Lung (tissue), 12 donors: Measurements from ENCODE around the gene OR10G3. TPM values are rescaled to one million over a fixed set of nuclear protein-coding genes. Genes with fewer than 3 reads are reported as not detected.
"Not testable (repeated sequence)": the region's sequence is repeated elsewhere in the genome, so short reads cannot be mapped to it uniquely, and the experiment has no call there.

Source experiments
- ATAC-seq: fragments of 200-7000 bp; cut with Tn5 transposase; one replicate; pipeline ENCODE4 v1.9.1; 2020; ENCODE audit warnings: moderate number of reproducible peaks; ENCODE audit not compliant: insufficient read depth, low FRiP score
- DNase-seq, 3 donors: peaks; one replicate each; pipeline ENCODE4 v3.0.0-alpha.2; 2013 to 2017
- H3K27ac ChIP-seq, 2 donors: one replicate each; pipeline ENCODE4 v1.5.1; 2013; ENCODE audit warnings: mild to moderate bottlenecking in 2 of 2, moderate library complexity in 2 of 2, control low read depth in 1 of 2, inconsistent platforms in 1 of 2, low read depth in 1 of 2, low read length in 1 of 2
- H3K27me3 ChIP-seq, 3 donors: one replicate each; pipeline ENCODE4 v1.5.1; 2013; ENCODE audit warnings: low read length in 2 of 3; ENCODE audit not compliant: control insufficient read depth in 3 of 3, insufficient read depth in 3 of 3
- H3K36me3 ChIP-seq, 4 donors: one replicate each; pipeline ENCODE4 v1.5.1; 2013; ENCODE audit warnings: low read length in 4 of 4, mild to moderate bottlenecking in 1 of 4, moderate library complexity in 1 of 4; ENCODE audit not compliant: control insufficient read depth in 4 of 4, insufficient read depth in 4 of 4
- H3K4me1 ChIP-seq, 5 donors: one replicate each; pipeline ENCODE4 v1.5.1; 2013; ENCODE audit warnings: low read length in 5 of 5, mild to moderate bottlenecking in 2 of 5, moderate library complexity in 1 of 5; ENCODE audit not compliant: control insufficient read depth in 5 of 5, insufficient read depth in 5 of 5
- H3K4me3 ChIP-seq: one replicate; pipeline ENCODE4 v1.5.1; 2013; ENCODE audit warnings: mild to moderate bottlenecking, control low read depth, moderate library complexity
- H3K9ac ChIP-seq, 2 donors: one replicate each; pipeline ENCODE4 v1.5.1; 2013; ENCODE audit warnings: low read length in 2 of 2, control low read depth in 1 of 2; ENCODE audit not compliant: insufficient read depth in 1 of 2
- H3K9me3 ChIP-seq, 4 donors: one replicate each; pipeline ENCODE4 v1.5.1; 2013; ENCODE audit warnings: low read length in 3 of 4, mild to moderate bottlenecking in 1 of 4, moderate library complexity in 1 of 4; ENCODE audit not compliant: control insufficient read depth in 4 of 4, insufficient read depth in 3 of 4
- WGBS, 2 donors: extraction: QIAGEN DNeasy Blood & Tissue Kit; methylation state at CpG; one replicate each; pipeline ENCODE4 v1.1.7; 2013; 5-methylcytosine and 5-hydroxymethylcytosine counted together
- polyA plus RNA-seq, 2 donors: library from polyadenylated mRNA; stranded (reverse); fragments of 200-250 nt; gene quantifications; one replicate each; pipeline ENCODE4 v1.2.1, GENCODE V29; 2013
- total RNA-seq, 2 donors: library from RNA; depleted of rRNA in 1 of 2; stranded (reverse); fragments of >200 nt in 1 of 2; gene quantifications; one replicate each; pipeline ENCODE4 v1.2.1, GENCODE V29; 2014 to 2021
- TF ChIP-seq, protein P1 (sequence below): IDR thresholded peaks from 2 replicates; pipeline ENCODE4 v1.5.1; 2012; ENCODE audit warnings: mild to moderate bottlenecking; ENCODE audit errors: control extremely low read depth, extremely low read depth
- donor health status: control.
- donor health status: control.
- donor health status: Bipolar disorder and iron deficiency.
- donor health status: healthy.
- donor health status: DM: yes; HTN: yes; CAD: no.

OR10G3 gene
- total and polyA plus RNA-seq, 4 donors: not detected

DNA sequence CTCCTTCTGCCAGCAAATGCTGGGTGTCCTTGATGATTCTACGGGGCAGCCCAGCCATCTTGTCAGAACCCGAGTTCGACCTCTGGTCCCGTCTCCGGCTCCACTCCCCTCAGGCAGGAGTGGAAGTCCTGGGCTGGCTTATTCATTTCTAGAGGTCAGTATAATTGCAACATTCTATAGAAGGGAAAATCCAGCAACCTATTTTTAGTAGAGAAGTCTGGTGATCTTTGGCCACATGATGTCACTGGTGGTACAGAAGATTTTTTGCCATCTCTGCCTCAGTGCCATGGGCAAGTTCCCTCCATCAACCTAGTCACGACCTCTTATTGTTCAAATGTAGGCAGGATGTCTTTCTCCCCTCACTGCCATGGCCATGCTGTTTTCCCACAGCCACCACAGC lies 32.4 kb upstream of the OR10G3 start:
- Histone ChIP-seq H3K36me3 (no peaks in the 10 kb centered on the region), H3K9me3 (no peaks in the 10 kb centered on the region), H3K9ac (no peak overlapping the region), H3K4me3 (no peak overlapping the region), H3K27me3 (no peaks in the 10 kb centered on the region), H3K27ac (no peak overlapping the region), H3K4me1 (no peaks in the 10 kb centered on the region)
- ATAC-seq: no peak
- 82 to 90% methylated on average over 6 of the region's 6 CpGs for WGBS, 2 donors
- TF ChIP-seq, protein P1, sequence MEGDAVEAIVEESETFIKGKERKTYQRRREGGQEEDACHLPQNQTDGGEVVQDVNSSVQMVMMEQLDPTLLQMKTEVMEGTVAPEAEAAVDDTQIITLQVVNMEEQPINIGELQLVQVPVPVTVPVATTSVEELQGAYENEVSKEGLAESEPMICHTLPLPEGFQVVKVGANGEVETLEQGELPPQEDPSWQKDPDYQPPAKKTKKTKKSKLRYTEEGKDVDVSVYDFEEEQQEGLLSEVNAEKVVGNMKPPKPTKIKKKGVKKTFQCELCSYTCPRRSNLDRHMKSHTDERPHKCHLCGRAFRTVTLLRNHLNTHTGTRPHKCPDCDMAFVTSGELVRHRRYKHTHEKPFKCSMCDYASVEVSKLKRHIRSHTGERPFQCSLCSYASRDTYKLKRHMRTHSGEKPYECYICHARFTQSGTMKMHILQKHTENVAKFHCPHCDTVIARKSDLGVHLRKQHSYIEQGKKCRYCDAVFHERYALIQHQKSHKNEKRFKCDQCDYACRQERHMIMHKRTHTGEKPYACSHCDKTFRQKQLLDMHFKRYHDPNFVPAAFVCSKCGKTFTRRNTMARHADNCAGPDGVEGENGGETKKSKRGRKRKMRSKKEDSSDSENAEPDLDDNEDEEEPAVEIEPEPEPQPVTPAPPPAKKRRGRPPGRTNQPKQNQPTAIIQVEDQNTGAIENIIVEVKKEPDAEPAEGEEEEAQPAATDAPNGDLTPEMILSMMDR: no peak
- peak in 1 of 3 donors; percentile 1 for DNase-seq

DNA sequence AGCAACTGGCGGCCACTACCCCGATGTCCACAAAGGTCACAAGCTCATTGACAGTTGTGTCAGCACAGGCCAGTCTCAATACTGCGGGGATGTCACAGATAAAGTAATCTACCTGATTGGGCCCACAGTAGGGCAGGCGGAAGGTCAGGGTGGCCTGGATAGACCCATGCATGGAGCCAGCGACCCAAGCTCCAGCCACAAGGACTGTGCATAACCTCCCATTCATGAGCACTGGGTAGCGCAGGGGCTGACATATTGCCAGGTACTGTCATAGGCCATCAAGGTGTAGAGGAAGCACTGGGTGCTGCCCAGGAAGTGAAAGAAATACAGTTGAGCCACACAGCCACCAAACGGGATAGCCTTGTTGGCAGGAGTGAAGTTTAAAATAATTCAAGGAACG lies 22.3 kb upstream of the OR10G3 start:
- ATAC-seq, H3K9ac ChIP-seq, H3K4me1 ChIP-seq, H3K4me3 ChIP-seq, DNase-seq, H3K36me3 ChIP-seq, H3K27ac ChIP-seq, H3K9me3 ChIP-seq, H3K27me3 ChIP-seq: not testable (repeated sequence)
- 83 to 84% methylated on average over 6 to 7 of the region's 8 CpGs for WGBS, 2 donors

DNA sequence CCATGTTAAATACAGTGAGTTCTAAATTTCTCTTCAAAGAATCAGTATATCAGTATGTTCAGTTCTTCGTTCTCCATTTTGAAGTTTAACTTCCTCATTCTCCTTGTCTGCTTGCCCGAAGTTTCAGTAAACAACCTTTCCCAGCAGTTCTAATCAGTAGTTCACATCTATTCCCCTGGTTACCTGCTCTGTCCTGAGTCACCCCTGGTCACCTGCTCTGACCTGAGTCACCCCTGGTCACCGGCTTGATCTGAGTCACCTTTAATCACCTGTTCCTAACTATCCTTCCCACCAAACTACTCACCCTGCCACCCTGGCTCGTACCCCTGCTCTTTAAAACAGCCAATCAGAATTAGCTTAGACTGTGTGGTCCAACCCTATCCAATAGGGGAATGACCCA lies 9.4 kb upstream of the OR10G3 start:
- DNase-seq: no peak
- no peak overlapping the region for H3K4me3 ChIP-seq
- no peak for ATAC-seq
- TF ChIP-seq, protein P1: no peak
- no peak overlapping the region for H3K27ac ChIP-seq
- H3K36me3 ChIP-seq: no peaks in the 10 kb centered on the region
- H3K4me1 ChIP-seq: no peaks in the 10 kb centered on the region
- 75 to 80% methylated on average over 4 of the region's 4 CpGs for WGBS, 2 donors
- H3K9ac ChIP-seq: no peak overlapping the region
- H3K9me3 ChIP-seq: peaks cover 0 to 13% (median 9%) of the 10 kb centered on the region in 4 donors
- H3K27me3 ChIP-seq: no peaks in the 10 kb centered on the region

DNA sequence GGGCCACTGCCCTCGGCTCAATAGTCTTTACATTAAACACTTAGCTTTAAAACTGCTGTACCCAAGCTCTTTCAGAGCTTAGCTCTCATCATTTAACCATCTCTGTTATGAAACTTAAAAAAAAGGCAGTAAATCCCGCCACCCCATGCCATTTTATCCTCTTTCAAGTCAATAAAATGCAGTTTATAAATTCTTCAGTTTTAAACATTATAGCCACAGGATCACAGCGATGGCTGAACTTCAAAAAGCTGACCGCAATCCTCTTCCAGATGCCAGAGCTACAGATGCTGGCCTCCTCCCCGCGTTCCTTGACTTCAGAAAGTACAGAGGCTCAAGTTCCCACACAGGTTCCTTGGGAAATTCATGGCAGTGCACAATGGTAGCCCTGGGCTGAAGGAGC lies 4.2 kb downstream of the OR10G3 start:
- DNase-seq: no peak
- Histone ChIP-seq H3K27ac (no peak overlapping the region), H3K9ac (no peak overlapping the region), H3K4me3 (no peak overlapping the region), H3K27me3 (no peaks in the 10 kb centered on the region), H3K36me3 (no peaks in the 10 kb centered on the region), H3K9me3 (no peaks in the 10 kb centered on the region), H3K4me1 (no peaks in the 10 kb centered on the region)
- TF ChIP-seq, protein P1: no peak
- ATAC-seq: no peak
- 73 to 88% methylated on average over 6 of the region's 6 CpGs for WGBS, 2 donors
